ENCODE results near the gene SPAAR.
A peak's percentile ranks its signal among the peaks of the same experiment; 100 is the strongest.

The SPAAR gene

DNA sequence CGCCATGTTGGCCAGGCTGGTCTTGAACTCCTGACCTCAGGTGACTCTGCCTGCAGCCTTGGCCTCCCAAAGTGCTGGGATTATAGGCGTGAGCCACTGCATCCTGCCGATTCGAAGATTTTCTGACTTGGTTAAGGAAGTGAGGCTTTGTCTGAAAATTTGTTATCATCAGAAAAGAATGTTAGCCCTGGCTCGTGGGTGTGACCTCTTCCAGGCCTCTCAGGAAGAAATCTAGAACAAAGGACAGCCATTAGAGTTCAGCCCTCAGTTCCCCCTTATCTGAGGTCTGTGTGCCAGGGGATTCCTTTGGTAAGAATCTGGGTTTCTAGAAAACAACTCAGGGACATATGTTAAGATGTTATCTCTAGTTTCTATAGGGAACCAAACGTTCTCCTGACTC lies 42.4 kb downstream of the SPAAR start:
- DNase-seq: no peak

DNA sequence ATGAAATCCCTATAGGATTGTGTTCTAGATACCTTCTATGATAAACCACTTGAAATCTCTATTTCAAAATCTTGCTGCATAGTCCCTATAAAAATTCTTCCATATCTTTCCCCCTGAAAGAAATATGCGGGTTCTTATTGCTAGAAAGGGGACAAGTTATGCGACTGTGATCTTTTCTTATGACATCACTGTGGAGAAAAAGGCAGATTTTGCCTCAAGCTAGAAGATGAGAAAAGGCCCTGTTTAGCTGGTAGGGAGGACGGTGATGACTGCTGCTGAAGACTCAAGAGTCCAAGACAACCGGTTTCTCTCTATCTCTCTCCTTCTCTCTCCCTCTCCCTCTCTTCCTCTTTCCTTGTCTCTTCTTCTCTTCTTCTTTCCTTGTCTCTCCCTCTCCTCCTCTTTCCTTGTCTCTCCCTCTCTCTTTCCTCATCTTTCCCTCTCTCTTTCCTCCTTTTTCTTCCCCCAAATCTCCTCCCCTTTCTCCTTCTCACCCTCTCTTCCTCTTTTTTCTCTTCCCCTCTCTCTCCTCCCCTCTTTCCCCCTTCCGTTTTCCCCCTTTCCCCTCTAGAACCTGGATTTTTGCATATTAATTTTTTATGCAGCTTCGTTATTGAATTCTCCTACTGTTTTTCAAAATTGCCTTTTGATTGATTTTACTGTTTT lies 43.4 kb downstream of the SPAAR start:
- no peak for DNase-seq

DNA sequence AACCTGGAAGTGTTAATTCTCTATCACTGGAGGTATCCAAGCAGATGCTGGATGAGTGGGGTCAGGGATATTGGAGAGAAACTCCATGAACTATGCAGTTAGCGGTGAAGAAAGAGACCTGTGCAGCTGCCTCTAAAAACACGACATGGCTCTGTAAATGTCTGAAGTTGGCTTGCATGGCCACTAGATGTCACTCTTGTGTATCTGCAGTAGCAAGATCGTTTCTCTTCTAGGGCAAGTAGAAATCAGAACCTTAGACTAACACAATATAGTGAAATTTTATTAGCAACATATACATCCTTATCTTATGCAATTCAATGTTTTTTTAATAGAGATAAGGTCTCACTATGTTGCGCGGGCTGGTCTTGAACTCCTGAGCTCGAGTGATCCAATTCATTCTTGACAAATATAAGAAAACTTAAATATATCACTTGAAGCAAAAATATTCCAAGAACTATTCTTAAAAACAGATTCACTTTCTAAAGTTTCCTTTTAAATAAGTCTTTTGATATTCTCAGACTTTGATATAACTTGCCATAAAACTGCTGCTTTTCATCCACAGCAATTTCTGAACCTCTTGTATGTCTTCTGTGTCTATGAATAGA lies 45.8 kb downstream of the SPAAR start:
- DNase-seq: peak; percentile 84

DNA sequence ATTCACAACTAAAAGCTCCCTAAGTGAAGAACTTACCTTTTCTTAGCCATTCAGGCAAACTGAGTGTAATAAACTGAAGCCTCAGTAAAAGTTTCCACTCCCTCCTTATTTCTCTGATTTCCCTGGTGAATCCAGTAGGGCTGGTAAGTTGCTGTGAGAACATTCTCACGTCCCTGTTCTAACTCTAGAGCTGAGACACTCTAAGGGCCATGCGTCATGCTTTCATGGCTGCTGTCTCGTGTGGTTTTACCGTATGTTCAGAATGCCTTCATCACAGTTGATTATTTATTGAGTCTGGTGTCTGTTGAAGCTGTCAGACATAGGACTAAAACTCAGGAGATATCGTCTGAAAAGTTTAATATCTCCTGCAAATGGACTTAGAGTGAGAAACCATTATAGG lies 47.4 kb downstream of the SPAAR start:
- no peak for DNase-seq

DNA sequence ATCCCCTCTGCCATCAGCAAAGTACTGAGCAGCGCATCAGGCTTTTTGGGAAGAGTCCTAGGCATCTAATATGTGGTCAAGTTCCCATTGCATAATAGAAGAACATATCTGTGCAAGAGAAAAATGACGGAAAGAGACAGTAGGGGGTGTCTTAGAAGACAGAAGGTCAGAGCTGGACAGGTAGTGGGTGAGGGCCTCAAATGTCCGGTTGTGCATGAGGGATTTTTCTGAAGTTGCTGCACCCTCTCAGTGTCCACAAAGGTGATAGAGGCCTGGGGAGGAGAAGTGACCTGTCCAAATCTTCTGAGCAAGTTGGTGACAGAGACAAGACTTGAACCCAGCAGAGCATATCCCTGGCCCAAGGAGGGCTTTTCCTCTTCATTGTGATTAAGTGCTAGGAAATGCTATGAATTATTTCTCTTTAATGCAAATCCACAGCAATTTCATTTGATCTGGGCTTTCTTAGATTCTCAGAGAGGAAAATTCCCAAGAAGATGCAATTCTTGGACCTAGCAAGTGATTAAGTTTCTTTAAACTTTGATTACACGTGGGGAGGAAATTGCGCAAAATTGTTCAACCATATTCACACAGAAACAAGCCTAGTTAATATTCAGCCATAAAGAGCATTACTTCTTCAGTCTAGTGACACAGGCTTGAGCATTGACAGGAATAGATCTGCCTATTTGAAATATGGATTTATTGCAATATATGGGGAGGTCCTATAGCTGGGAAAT lies 49.0 kb downstream of the SPAAR start, which contains the start of gene OR2S2:
Gene OR2S2, minus strand, starts transcription at position 51 of the 734 bp plus-strand sequence. CDS start 56 bp downstream, outside the sequence.
- DNase-seq: no peak

DNA sequence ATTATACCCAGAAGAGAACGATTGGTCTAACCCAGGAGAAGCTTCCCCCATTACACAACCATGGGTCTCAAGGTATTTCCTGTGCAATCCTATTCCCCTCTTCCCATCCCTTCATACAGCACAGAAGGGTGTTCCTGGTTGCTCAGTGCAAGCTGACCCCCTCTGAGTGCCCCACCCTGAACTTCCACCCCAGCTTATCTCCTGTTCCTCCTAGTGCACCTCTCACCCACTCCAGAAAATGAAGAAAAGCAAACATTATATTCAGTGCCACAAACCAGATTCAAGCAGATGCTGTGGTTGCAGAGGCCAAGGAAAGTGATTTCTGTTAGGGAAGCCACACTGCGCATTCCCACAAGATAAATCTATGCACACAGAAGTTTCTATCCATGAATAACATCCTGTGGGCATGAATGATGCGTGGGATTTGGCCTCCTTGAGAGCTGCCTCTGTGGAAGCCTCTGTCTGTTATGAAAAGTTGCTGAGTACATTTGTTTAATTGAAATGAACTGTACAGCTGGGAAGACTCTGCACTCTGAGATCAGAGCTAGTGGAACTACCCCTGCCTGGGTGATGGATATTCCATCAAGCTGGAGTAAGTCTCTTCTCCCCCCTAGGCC lies 50.9 kb downstream of the SPAAR start:
- DNase-seq: no peak
